ENCODE data around the gene HMBS. TPM values are rescaled to one million over a fixed set of nuclear protein-coding genes. Genes with fewer than 3 reads are reported as not detected.
"Not testable (repeated sequence)": the region's sequence is repeated elsewhere in the genome, so short reads cannot be mapped to it uniquely, and the experiment has no call there.

Gene HMBS
- total RNA-seq (1 to 10 TPM; 6.9 to 8.0 TPM), polyA plus RNA-seq (10 to 100 TPM; 20.0 to 32.7 (median 24.3) TPM), total RNA-seq (6.8 to 31.0 (median 9.3) reads per million in 6 experiments)

DNA sequence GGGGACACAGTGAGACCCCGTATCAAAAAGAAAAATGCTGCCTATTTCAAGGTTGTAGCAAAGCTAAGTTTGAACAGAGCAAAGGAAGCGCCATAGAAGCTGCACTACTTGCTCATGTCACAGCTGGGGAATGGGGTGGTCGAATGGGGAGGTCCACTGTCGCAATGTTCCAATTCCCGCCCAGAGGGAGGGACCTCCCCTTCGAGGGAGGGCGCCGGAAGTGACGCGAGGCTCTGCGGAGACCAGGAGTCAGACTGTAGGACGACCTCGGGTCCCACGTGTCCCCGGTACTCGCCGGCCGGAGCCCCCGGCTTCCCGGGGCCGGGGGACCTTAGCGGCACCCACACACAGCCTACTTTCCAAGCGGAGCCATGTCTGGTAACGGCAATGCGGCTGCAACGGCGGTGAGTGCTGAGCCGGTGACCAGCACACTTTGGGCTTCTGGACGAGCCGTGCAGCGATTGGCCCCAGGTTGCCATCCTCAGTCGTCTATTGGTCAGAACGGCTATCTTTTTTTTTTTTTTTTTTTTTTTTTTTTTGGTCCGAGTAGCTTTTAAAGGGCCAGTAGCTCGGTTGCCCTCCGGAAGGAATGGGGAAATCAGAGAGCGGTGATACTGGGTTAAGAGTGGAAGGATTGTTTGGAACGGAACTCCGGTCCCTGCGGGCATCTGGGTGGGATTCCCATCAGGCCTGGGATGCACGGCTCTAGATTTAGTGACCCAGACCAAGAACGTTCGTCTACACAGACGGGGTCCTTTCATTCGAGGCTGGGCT is at the start of gene HMBS:
HMBS (plus strand) TSS at position 219 of the 774 bp plus-strand sequence; CDS start at position 372, 153 bp downstream.
- DNase-seq (peak; percentile 79 to 97 (median 90)), ATAC-seq (peak; percentile 89 to 95)
- POLR2A ChIA-PET, result interaction anchor here (0.6 to 3.3 kb wide), 28 partner anchors 10 to 1149 kb away, joined by 3 to 41 read pairs (median 5); partner anchors contain the start of genes C2CD2L, CENATAC, DPAGT1 and HINFP
- H3K27me3 Mint-ChIP-seq, result no peaks in the 10 kb centered on the region
- no peaks in the 10 kb centered on the region for H3K9me3 Mint-ChIP-seq
- peaks cover 5 to 34% (median 25%) of the 10 kb centered on the region in 4 donors for H3K4me1 Mint-ChIP-seq
- peak within 1 kb of the TSS; percentile 90 to 97 (median 96) for H3K27ac Mint-ChIP-seq
- peaks cover 0 to 27% (median 4%) of the 10 kb centered on the region in 3 donors for H3K36me3 Mint-ChIP-seq
- peak within 1 kb of the TSS; percentile 87 to 97 (median 94) for H3K4me3 Mint-ChIP-seq

DNA sequence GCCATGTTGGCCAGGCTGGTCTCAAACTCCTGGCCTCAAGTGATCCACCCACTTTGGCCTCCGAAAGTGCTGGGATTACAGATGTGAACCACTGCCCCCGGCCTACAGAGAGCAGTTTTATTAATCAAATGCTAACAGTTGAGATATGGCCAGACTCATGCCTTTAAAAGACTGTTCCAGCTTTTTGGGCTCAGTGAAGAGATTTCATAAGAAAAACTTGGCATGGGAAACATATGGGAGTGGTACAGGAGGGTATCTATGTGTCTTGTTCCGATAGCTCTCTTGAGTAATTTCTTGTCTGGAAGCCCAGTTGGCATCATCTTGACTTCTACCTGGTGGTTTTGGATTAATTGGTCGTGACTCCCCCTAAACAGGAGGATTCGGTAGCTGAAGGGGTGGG is 45.8 kb upstream of the HMBS start:
- DNase-seq (no peak), ATAC-seq (no peak)
- Mint-ChIP-seq H3K27me3 (no peaks in the 10 kb centered on the region), H3K27ac (no peak overlapping the region), H3K36me3 (no peaks in the 10 kb centered on the region), H3K4me3 (no peak overlapping the region), H3K9me3 (no peaks in the 10 kb centered on the region), H3K4me1 (peaks cover 0 to 4% (median 0%) of the 10 kb centered on the region in 4 donors)
- POLR2A ChIA-PET, result no interaction called here

DNA sequence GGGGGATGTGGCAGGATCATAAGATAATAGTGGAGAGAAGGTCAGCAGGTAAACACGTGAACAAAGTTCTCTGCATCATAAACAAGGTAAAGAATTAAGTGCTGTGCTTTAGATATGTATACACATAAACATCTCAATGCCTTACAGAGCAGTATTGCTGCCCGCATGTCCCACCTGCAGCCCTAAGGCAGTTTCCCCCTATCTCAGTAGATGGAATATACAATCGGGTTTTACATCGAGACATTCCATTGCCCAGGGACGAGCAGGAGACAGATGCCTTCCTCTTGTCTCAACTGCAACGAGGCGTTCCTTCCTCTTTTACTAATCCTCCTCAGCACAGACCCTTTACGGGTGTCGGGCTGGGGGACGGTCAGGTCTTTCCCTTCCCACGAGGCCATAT is 45.2 kb upstream of the HMBS start:
- H3K4me1 Mint-ChIP-seq, H3K27ac Mint-ChIP-seq, ATAC-seq: not testable (repeated sequence)

DNA sequence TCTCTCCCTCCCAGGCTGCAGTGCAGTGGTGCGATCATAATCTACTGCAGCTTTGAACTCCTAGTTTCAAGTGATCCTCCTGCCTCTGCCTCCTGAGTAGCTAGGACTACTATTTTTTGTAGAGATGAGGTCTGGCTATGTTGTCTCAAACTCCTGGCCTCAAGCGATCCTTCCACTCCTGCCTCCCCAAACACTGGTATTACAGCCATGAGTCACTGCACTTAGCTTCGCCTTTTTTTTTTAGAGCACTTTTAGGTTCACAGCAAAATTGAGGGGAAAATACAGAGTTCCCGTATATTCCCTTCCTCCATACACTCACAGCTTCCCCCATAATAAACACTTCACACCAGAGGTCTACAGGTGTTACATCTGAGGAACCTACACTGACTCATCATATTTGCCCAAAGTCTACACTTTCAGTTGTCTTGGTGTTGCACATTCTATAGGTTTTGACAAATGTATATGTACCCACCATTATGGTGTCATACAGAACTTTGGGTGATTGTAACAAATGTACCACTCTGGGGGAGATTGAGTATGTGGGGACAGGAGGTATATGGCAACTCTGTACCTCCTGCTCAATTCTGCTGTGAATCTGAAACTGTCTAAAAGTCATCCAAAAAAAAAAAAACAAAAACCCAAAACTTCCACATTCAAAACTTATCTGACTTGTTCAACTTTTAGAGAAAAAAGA is 42.7 kb upstream of the HMBS start:
- Mint-ChIP-seq H3K27me3 (no peaks in the 10 kb centered on the region), H3K27ac (peak overlapping the region in 1 of 10 donors; percentile 20), H3K36me3 (peaks cover 0 to 25% (median 2%) of the 10 kb centered on the region in 3 donors), H3K4me3 (peak overlapping the region in 1 of 10 donors; percentile 30), H3K4me1 (peaks cover 0 to 4% (median 0%) of the 10 kb centered on the region in 4 donors), H3K9me3 (no peaks in the 10 kb centered on the region)
- POLR2A ChIA-PET, result interaction anchor here (0.7 to 1.6 kb wide), 2 partner anchors 15 to 247 kb away, joined by 3 read pairs; partner anchors contain the start of gene HYOU1
- DNase-seq, result no peak
- ATAC-seq, result no peak

More for the DNA sequence above, 45.2 kb upstream of the HMBS start:
- H3K4me3 Mint-ChIP-seq, POLR2A ChIA-PET, H3K27me3 Mint-ChIP-seq, H3K9me3 Mint-ChIP-seq, H3K36me3 Mint-ChIP-seq, DNase-seq: not testable (repeated sequence)

DNA sequence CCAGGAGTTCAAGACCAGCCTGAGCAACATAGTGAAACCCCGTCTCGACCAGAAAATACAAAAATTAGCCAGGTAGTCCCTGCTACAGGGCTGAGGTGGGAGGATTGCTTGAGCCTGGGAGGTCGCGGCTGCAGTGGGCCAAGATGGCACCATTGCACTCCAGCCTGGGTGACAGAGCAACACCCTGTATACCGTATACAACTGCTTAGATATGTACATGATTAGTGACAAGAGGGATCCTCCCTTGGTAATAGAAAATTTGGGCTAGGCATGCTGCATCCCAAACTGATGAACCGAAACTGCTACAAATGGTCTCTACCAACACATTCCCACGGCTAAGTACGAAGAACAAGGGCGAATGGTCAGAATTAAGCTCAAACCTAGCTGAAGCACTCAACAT is 41.8 kb upstream of the HMBS start:
- POLR2A ChIA-PET, result interaction anchor here (0.7 kb wide), 1 partner anchor 246 kb away, joined by 3 read pairs; no protein-coding TSS in a partner anchor

DNA sequence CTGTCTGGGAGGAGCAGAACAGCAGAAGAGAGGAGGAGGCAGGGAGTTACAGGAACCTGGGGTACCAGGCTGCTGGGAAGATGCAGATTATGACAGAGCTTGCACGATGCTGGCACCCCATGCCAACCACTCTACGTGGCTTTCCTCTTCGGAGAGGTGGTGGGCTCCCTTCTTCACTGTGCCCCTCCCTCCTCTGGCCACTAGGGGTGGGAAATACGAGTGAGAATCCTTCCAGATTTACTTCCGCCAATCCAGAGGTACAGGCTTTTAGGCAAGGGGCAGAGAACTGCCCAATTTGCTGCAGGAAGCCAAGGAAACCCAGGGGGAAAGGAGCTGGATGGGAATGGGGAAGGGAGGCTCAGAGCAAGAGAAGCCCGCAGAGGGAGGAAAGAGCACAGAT is 40.0 kb upstream of the HMBS start:
- peak in 1 of 2 donors; percentile 39 for ATAC-seq
- peaks cover 0 to under 1% (median 0%) of the 10 kb centered on the region in 4 donors for H3K4me1 Mint-ChIP-seq
- H3K36me3 Mint-ChIP-seq, result peaks cover 0 to 49% (median 17%) of the 10 kb centered on the region in 3 donors
- POLR2A ChIA-PET, result interaction anchor here (0.9 kb wide), 1 partner anchor 23 kb away, joined by 3 read pairs; the partner anchor contains the start of gene VPS11
- H3K9me3 Mint-ChIP-seq, result no peaks in the 10 kb centered on the region
- H3K27me3 Mint-ChIP-seq, result no peaks in the 10 kb centered on the region
- peak overlapping the region in 2 of 10 donors; percentile 43 to 78 for H3K27ac Mint-ChIP-seq
- DNase-seq, result no peak
- no peak overlapping the region for H3K4me3 Mint-ChIP-seq

More for the DNA sequence above, 41.8 kb upstream of the HMBS start:
- no peak overlapping the region for H3K4me3 Mint-ChIP-seq
- H3K9me3 Mint-ChIP-seq, result no peaks in the 10 kb centered on the region
- no peak for ATAC-seq
- H3K27ac Mint-ChIP-seq, result no peak overlapping the region
- H3K4me1 Mint-ChIP-seq, result peaks cover 0 to 4% (median 0%) of the 10 kb centered on the region in 4 donors
- H3K36me3 Mint-ChIP-seq, result peaks cover 0 to 33% (median 8%) of the 10 kb centered on the region in 3 donors
- H3K27me3 Mint-ChIP-seq, result no peaks in the 10 kb centered on the region
- no peak for DNase-seq

DNA sequence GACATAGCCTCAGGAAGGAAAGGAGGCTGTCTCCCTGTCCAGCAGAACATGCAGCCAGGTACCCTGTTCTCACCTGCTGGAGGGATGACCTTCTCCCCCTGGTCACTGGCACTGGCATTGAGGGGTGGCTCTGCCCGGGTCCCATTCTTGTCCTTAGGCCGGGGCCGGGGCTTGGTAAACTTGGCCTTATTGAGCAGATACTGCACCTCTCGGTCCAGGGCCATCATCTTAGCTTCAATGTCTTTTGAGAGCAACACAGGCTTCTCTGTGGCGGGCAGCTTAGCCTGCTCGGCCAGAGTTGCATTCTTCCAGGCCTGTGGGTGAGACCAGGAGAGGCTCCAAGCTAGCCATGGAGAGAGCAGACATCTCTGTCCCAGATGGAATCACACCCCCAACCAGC is 38.2 kb upstream of the HMBS start:
- ATAC-seq (no peak), DNase-seq (no peak)
- no peak overlapping the region for H3K27ac Mint-ChIP-seq
- POLR2A ChIA-PET, result interaction anchor here (0.9 to 2.5 kb wide), 2 partner anchors 10 to 28 kb away, joined by 3 to 6 read pairs; partner anchors contain the start of genes HYOU1 and TRAPPC4
- H3K36me3 Mint-ChIP-seq, result peaks cover 0 to 67% (median 28%) of the 10 kb centered on the region in 3 donors
- H3K4me1 Mint-ChIP-seq, result no peaks in the 10 kb centered on the region
- H3K9me3 Mint-ChIP-seq, result no peaks in the 10 kb centered on the region
- no peaks in the 10 kb centered on the region for H3K27me3 Mint-ChIP-seq
- H3K4me3 Mint-ChIP-seq, result no peak overlapping the region

DNA sequence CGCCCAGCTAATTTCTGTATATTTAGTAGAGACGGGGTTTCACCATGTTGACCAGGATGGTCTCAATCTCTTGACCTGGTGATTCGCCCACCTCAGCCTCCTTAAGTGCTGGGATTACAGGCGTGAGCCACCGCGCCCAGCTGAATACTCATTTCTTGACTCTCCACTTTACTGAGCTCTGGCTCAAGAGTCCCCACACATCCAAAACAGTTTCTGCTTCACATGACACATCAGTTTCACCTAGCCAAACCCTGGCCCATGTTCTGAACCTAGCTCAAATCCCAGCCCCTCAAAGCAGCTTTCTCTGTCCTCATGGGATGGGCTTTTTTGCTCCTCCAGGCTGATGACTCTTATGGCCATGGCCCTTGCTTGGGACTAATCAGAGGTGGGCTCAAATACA is 37.5 kb upstream of the HMBS start:
- H3K27me3 Mint-ChIP-seq, result no peaks in the 10 kb centered on the region
- POLR2A ChIA-PET, result interaction anchor here (0.6 to 2.5 kb wide), 3 partner anchors 10 to 29 kb away, joined by 3 to 6 read pairs (median 3); partner anchors contain the start of genes HYOU1 and TRAPPC4
- no peak for ATAC-seq
- peak overlapping the region in 1 of 10 donors; percentile 34 for H3K4me3 Mint-ChIP-seq
- peak overlapping the region in 1 of 10 donors; percentile 4 for H3K27ac Mint-ChIP-seq
- DNase-seq, result no peak
- H3K4me1 Mint-ChIP-seq, result no peaks in the 10 kb centered on the region
- H3K9me3 Mint-ChIP-seq, result no peaks in the 10 kb centered on the region
- peaks cover 0 to 73% (median 29%) of the 10 kb centered on the region in 3 donors for H3K36me3 Mint-ChIP-seq

DNA sequence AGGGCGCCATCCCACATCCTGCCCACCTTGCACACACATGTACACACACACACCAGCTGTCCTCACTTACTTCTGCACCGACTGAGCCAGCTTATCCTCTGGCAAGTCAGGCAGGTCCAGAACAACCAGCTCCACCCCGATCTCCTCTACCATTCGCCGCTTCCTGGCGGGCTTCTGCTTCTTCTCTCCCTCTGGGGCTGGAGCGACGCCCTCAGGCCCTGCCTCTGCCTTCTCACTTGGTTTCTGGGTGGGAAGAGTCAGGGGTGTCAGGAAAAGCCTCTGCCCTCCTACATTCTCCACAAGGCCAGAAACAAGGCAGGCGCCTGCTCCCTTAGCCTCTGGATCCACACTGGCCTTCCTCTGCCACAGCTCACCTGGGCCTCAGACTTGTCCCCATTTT is 36.0 kb upstream of the HMBS start:
- no peak overlapping the region for H3K4me3 Mint-ChIP-seq

DNA sequence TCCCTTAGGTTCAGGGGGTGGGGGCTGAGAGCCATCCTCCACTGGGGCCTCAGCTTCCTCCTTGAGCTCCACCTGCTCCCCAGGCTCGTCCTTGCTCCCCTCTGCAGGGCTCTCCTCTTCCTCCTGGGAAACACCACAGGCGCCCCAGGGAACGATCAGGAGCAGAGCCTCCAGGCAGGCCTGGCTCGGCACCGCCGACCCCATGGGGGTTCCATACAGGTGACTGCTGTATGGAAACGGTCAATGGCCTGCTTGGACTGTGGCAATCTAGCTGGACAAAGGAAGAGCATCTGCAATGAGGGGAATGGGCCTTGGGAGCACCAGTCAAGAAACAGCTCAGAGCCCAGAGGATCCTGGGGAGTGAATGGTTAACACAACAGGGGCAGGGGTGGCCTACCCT is 35.6 kb upstream of the HMBS start:
- POLR2A ChIA-PET, result interaction anchor here (0.6 to 2.5 kb wide), 2 partner anchors 8 to 14 kb away, joined by 3 to 6 read pairs; partner anchors contain the start of gene HYOU1
- H3K4me3 Mint-ChIP-seq, result no peak overlapping the region
- no peaks in the 10 kb centered on the region for H3K27me3 Mint-ChIP-seq
- no peaks in the 10 kb centered on the region for H3K9me3 Mint-ChIP-seq
- H3K27ac Mint-ChIP-seq, result no peak overlapping the region
- DNase-seq (no peak), ATAC-seq (no peak)
- H3K36me3 Mint-ChIP-seq, result peaks cover 4 to 91% (median 36%) of the 10 kb centered on the region in 3 donors
- H3K4me1 Mint-ChIP-seq, result peaks cover 0 to 8% (median 1%) of the 10 kb centered on the region in 4 donors

More for the DNA sequence above, 36.0 kb upstream of the HMBS start:
- Mint-ChIP-seq H3K36me3 (peaks cover 4 to 86% (median 36%) of the 10 kb centered on the region in 3 donors), H3K27ac (peak overlapping the region in 2 of 10 donors; percentile 35 to 77), H3K27me3 (no peaks in the 10 kb centered on the region), H3K4me1 (peaks cover 0 to 8% (median 1%) of the 10 kb centered on the region in 4 donors), H3K9me3 (no peaks in the 10 kb centered on the region)
- DNase-seq, result no peak
- ATAC-seq, result no peak
- POLR2A ChIA-PET, result interaction anchor here (0.6 to 2.5 kb wide), 3 partner anchors 8 to 19 kb away, joined by 3 to 6 read pairs (median 4); partner anchors contain the start of genes HYOU1 and VPS11

DNA sequence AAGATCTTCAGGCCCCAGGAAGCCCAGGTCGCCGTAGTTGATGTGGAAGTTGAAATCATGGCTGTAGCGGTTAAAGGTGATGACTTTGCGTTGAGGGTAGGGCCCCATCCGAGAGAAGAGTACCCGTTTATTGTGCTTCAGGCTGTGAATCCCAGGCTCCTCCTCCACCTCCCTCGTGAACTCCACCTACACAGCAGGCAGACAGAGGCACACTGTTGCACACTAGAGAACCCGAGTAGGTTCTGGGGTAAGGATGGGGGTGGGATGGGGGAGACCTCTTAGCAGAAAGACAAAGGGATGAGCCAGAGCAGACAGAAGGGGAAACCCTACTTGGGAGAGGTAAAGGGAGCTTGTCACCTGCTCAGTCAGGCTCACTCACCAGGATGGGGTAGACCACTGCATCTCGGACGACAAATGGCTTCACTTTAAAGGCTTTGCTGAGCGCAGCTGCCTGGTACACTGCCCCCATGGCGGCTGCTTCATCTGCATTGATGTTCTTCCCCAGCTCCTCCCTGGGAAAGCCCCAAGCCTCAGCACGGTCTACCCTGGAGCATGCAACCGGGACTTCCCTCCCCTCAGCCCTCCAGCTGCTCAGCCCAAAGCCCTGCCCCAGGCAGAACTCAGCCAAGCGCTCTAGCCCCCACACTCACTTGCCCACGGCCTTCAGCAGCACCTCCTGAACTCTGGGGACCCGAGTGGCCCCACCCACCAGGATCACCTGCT is 33.1 kb upstream of the HMBS start:
- Mint-ChIP-seq H3K27ac (peak overlapping the region in 1 of 10 donors; percentile 44), H3K4me1 (peaks cover 13 to 24% (median 18%) of the 10 kb centered on the region in 4 donors), H3K4me3 (no peak overlapping the region), H3K27me3 (no peaks in the 10 kb centered on the region), H3K36me3 (peaks cover 4 to 85% (median 37%) of the 10 kb centered on the region in 3 donors), H3K9me3 (no peaks in the 10 kb centered on the region)
- DNase-seq, result no peak
- POLR2A ChIA-PET, result interaction anchor here (0.5 to 1.6 kb wide), 6 partner anchors 16 to 219 kb away, joined by 3 to 6 read pairs (median 4); partner anchors contain the start of genes HINFP, RPS25, TRAPPC4 and VPS11
- no peak for ATAC-seq
